WTC11 (cell line): ENCODE results near the gene SYNGR2. TPM values are rescaled to one million over a fixed set of nuclear protein-coding genes. Genes with fewer than 3 reads are reported as not detected.

Experiments used
- ATAC-seq: fragments of 200-7000 bp; cut with Tn5 transposase; 2 replicates; pipeline ENCODE4 v1.10.0; 2021; ENCODE audit warnings: mild to moderate bottlenecking, moderate library complexity
- CTCF ChIA-PET: fragments of 300-600 bp; sonication (Branson Sonifier 250); formaldehyde crosslinking; loops from one replicate; lab custom pipeline; 2021; ENCODE audit warnings: antibody characterized with exemption; lab: Charles Lee
- POLR2A ChIA-PET: fragments of 350-600 bp; sonication (Branson Sonifier 250); formaldehyde crosslinking; loops from one replicate; lab custom pipeline; 2021; ENCODE audit warnings: antibody characterized with exemption; lab: Charles Lee
- DNase-seq: peaks from one replicate; pipeline ENCODE4 v3.0.0; 2021; ENCODE audit warnings: low spot score
- H3K27ac Mint-ChIP-seq: 2 replicates; pipeline ENCODE4 v1.8.0; 2021; ENCODE audit warnings: mixed read lengths
- H3K27me3 Mint-ChIP-seq: 2 replicates; pipeline ENCODE4 v1.8.0; 2021; ENCODE audit warnings: low read depth, mild to moderate bottlenecking, moderate library complexity, mixed read lengths
- H3K36me3 Mint-ChIP-seq: 2 replicates; pipeline ENCODE4 v1.8.0; 2021; ENCODE audit warnings: mixed read lengths
- H3K4me1 Mint-ChIP-seq: 2 replicates; pipeline ENCODE4 v1.8.0; 2022; ENCODE audit warnings: mixed read lengths
- H3K4me3 Mint-ChIP-seq: 2 replicates; pipeline ENCODE4 v1.8.0; 2021; ENCODE audit warnings: mild to moderate bottlenecking, moderate library complexity, mixed read lengths
- H3K9me3 Mint-ChIP-seq: 2 replicates; pipeline ENCODE4 v1.8.0; 2021; ENCODE audit warnings: mixed read lengths
- ATF3 ChIP-seq: sonication (generic); formaldehyde crosslinking; conservative IDR thresholded peaks from 2 replicates; pipeline ENCODE4 v1.8.1; 2022; ENCODE audit warnings: mild to moderate bottlenecking, missing genetic modification reagents
- CREM ChIP-seq: sonication (generic); formaldehyde crosslinking; IDR thresholded peaks from 2 replicates; pipeline ENCODE4 v1.8.1; 2022; ENCODE audit warnings: mild to moderate bottlenecking, missing genetic modification reagents, moderate library complexity
- ELF4 ChIP-seq: sonication (generic); formaldehyde crosslinking; IDR thresholded peaks from 2 replicates; pipeline ENCODE4 v1.8.1; 2022; ENCODE audit warnings: low read depth, mild to moderate bottlenecking, moderate library complexity, missing genetic modification reagents
- ETV6 ChIP-seq: sonication (generic); formaldehyde crosslinking; IDR thresholded peaks from 2 replicates; pipeline ENCODE4 v1.8.1; 2022; ENCODE audit warnings: mild to moderate bottlenecking, missing genetic modification reagents
- FOXJ3 ChIP-seq: sonication (generic); formaldehyde crosslinking; IDR thresholded peaks from 2 replicates; pipeline ENCODE4 v1.9.0; 2021; ENCODE audit warnings: missing genetic modification reagents, mild to moderate bottlenecking, borderline replicate concordance
- GRHL2 ChIP-seq: fragments of 250-450 bp; sonication (Bioruptor Pico); IDR thresholded peaks from 2 replicates; pipeline ENCODE4 v1.8.0; 2022; ENCODE audit warnings: mild to moderate bottlenecking, moderate library complexity; ENCODE audit not compliant: insufficient replicate concordance, severe bottlenecking
- IRF2 ChIP-seq: sonication (generic); formaldehyde crosslinking; IDR thresholded peaks from 2 replicates; pipeline ENCODE4 v1.8.0; 2022; ENCODE audit warnings: low read depth, missing genetic modification reagents, borderline replicate concordance
- JUN ChIP-seq: sonication (generic); formaldehyde crosslinking; IDR thresholded peaks from 2 replicates; pipeline ENCODE4 v1.8.0; 2023; ENCODE audit warnings: mild to moderate bottlenecking, missing genetic modification reagents
- NFYB ChIP-seq: sonication (generic); formaldehyde crosslinking; conservative IDR thresholded peaks from 2 replicates; pipeline ENCODE4 v1.8.0; 2022; ENCODE audit warnings: low read depth, missing genetic modification reagents
- PRDM15 ChIP-seq: sonication (generic); formaldehyde crosslinking; IDR thresholded peaks from 2 replicates; pipeline ENCODE4 v1.8.0; 2022; ENCODE audit warnings: missing genetic modification reagents
- RELA ChIP-seq: sonication (generic); formaldehyde crosslinking; IDR thresholded peaks from 2 replicates; pipeline ENCODE4 v1.8.1; 2022; ENCODE audit warnings: missing genetic modification reagents, mild to moderate bottlenecking, borderline replicate concordance
- RORB ChIP-seq: fragments of 250-450 bp; sonication (Bioruptor Pico); IDR thresholded peaks from 2 replicates; pipeline ENCODE4 v1.9.0; 2021; ENCODE audit warnings: mild to moderate bottlenecking
- SP1 ChIP-seq: sonication (generic); formaldehyde crosslinking; conservative IDR thresholded peaks from 2 replicates; pipeline ENCODE4 v1.8.1; 2022; ENCODE audit warnings: missing genetic modification reagents
- TCF7 ChIP-seq: sonication (generic); formaldehyde crosslinking; IDR thresholded peaks from 2 replicates; pipeline ENCODE4 v1.8.0; 2022; ENCODE audit warnings: mild to moderate bottlenecking, low read depth, missing genetic modification reagents, moderate library complexity
- TP53 ChIP-seq: sonication (generic); formaldehyde crosslinking; IDR thresholded peaks from 2 replicates; pipeline ENCODE4 v1.8.1; 2023; ENCODE audit warnings: mild to moderate bottlenecking, missing genetic modification reagents
- USF1 ChIP-seq: sonication (generic); formaldehyde crosslinking; IDR thresholded peaks from 2 replicates; pipeline ENCODE4 v1.8.0; 2022; ENCODE audit warnings: mild to moderate bottlenecking, missing genetic modification reagents
- ZBTB43 ChIP-seq: sonication (generic); formaldehyde crosslinking; IDR thresholded peaks from 2 replicates; pipeline ENCODE4 v1.8.1; 2023; ENCODE audit warnings: mild to moderate bottlenecking, missing genetic modification reagents
- ZNF263 ChIP-seq: sonication (generic); formaldehyde crosslinking; IDR thresholded peaks from 2 replicates; pipeline ENCODE4 v1.8.1; 2022; ENCODE audit warnings: low read depth, mild to moderate bottlenecking, moderate library complexity, missing genetic modification reagents
- ZNF317 ChIP-seq: sonication (generic); formaldehyde crosslinking; IDR thresholded peaks from 2 replicates; pipeline ENCODE4 v1.8.1; 2023; ENCODE audit warnings: low read depth, mild to moderate bottlenecking, moderate library complexity, missing genetic modification reagents, borderline replicate concordance
- ZNF416 ChIP-seq: fragments of 250-450 bp; sonication (Bioruptor Pico); IDR thresholded peaks from 2 replicates; pipeline ENCODE4 v1.9.0; 2021; ENCODE audit warnings: mild to moderate bottlenecking, inconsistent platforms
- ZNF423 ChIP-seq: fragments of 250-450 bp; sonication (Bioruptor Pico); IDR thresholded peaks from 2 replicates; pipeline ENCODE4 v2.1.2; 2022; ENCODE audit warnings: mild to moderate bottlenecking, moderate library complexity
- ZNF532 ChIP-seq: fragments of 250-450 bp; sonication (Bioruptor Pico); IDR thresholded peaks from 2 replicates; pipeline ENCODE4 v1.9.0; 2021; ENCODE audit warnings: mild to moderate bottlenecking, borderline replicate concordance
- ZSCAN18 ChIP-seq: fragments of 250-450 bp; sonication (Bioruptor Pico); IDR thresholded peaks from 2 replicates; pipeline ENCODE4 v2.1.2; 2022; ENCODE audit warnings: mild to moderate bottlenecking, moderate library complexity
- total RNA-seq: library from RNA; stranded (reverse); gene quantifications from 3 replicates; pipeline ENCODE4 v1.2.3, GENCODE V29; 2021

SYNGR2 gene
- total RNA-seq, 1 experiment from 2014 or later, result 47.7 TPM

GRCh38 chr17:78120971-78121800, 47.2 kb upstream of the SYNGR2 start:
- TF ChIP-seq NFYB, result no peak
- no peak for TF ChIP-seq ELF4 (CRISPR knock-in tag)
- no peak for TF ChIP-seq CREM (CRISPR knock-in tag)
- TF ChIP-seq ZSCAN18, result no peak
- no peak for TF ChIP-seq JUN (CRISPR knock-in tag)
- TF ChIP-seq TCF7, result no peak
- no peak for TF ChIP-seq ZBTB43
- TF ChIP-seq GRHL2 (CRISPR knock-in tag), result no peak
- no peak for TF ChIP-seq ZNF423
- TF ChIP-seq ETV6, result no peak
- TF ChIP-seq FOXJ3, result no peak
- no peak for TF ChIP-seq USF1
- H3K27me3 Mint-ChIP-seq, result no peaks in the 10 kb centered on the region
- no peak for DNase-seq
- H3K9me3 Mint-ChIP-seq, result no peaks in the 10 kb centered on the region
- peaks cover 19% of the 10 kb centered on the region for H3K36me3 Mint-ChIP-seq
- H3K4me3 Mint-ChIP-seq, result no peak overlapping the region
- no peak overlapping the region for H3K27ac Mint-ChIP-seq
- ATAC-seq, result no peak
- CTCF ChIA-PET, result no interaction called here
- no peaks in the 10 kb centered on the region for H3K4me1 Mint-ChIP-seq
- POLR2A ChIA-PET, result no interaction called here

GRCh38 chr17:78121801-78122215, 46.6 kb upstream of the SYNGR2 start:
- ChIA-PET POLR2A (no interaction called here), CTCF (no interaction called here)
- Mint-ChIP-seq H3K4me3 (no peak overlapping the region), H3K36me3 (peaks cover 18% of the 10 kb centered on the region), H3K27me3 (no peaks in the 10 kb centered on the region), H3K9me3 (no peaks in the 10 kb centered on the region), H3K4me1 (no peaks in the 10 kb centered on the region; the same call in 1 of the 2 replicates), H3K27ac (no peak overlapping the region)
- no peak for DNase-seq
- no peak for ATAC-seq
- no peak for TF ChIP-seq PRDM15 (CRISPR knock-in tag)
- TF ChIP-seq USF1, result no peak
- TF ChIP-seq IRF2, result no peak
- TF ChIP-seq RELA (CRISPR knock-in tag), result no peak
- TF ChIP-seq ZNF416 (CRISPR knock-in tag), result no peak
- no peak for TF ChIP-seq TP53 (CRISPR knock-in tag)
- TF ChIP-seq RORB (CRISPR knock-in tag), result no peak
- TF ChIP-seq ZNF263, result no peak
- TF ChIP-seq ATF3 (CRISPR knock-in tag), result no peak
- no peak for TF ChIP-seq ZNF317
- TF ChIP-seq ZNF532, result no peak
- TF ChIP-seq SP1 (CRISPR knock-in tag), result no peak
